C1 segment of cervical spinal cord (tissue), 14 donors: ENCODE results near the gene ARHGAP19.
"Not testable (repeated sequence)": the region's sequence is repeated elsewhere in the genome, so short reads cannot be mapped to it uniquely, and the experiment has no call there.

Experiments used
- DNase-seq, 14 donors: peaks; one replicate each; lab custom pipeline; 2025; lab: John Stamatoyannopoulos, UW

The ARHGAP19 gene

GRCh38 chr10:97280783-97281182, 11.7 kb downstream of the ARHGAP19 start:
- no peak for DNase-seq

DNA sequence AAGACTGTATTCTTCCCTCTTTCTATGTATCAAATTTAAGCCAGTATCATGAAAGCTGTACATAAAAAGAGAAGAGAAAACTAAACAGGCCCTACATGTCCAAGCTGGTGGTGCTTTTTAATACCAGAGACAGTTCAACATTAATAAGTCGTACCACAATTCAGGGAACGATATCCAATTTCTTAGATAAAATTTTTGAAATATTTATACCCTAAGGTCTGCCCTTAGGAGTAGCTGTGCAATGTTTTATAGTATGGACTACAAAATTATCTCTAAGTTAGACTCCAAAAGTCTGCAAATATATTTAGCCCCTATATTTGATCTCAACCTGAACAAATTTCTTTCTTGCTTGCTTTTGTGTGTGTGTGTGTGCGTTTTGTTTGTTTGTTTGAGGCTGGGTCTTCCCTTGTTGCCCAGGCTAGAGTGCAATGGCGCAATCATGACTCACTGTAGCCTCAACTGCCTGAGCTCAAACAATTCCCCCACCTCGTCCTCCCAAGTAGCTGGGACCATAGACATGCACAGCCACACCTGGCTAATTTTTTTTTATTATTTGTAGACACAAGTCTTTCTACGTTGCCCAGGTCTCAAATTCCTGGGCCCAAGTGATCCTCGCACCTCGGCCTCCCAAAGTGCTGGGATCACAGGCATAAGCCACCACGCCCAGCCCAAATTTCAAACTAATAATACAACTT, 13.2 kb downstream of the ARHGAP19 start:
- DNase-seq: no peak

DNA sequence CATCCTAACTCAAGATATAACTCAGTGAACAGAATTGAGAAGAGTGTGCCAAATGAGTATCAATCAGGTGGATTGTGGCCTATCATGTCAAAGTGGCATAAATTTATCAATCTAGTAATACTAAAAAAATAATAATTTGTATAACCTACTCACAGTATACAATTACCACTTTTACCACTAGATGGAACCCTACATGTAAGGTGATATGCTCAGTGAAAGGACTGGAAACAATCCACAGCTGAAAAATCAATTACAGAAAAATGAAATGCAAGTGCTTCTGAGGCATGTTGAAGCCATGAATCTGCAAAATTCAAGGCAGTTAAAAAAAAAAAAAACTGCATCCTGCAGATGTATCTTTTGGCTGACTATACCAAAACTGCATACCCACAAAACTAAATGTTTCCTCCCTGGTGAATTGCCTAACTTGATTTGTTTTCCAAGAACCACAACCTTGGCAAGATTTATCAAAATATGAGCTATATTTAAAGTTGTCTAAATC, 13.9 kb downstream of the ARHGAP19 start:
- peak in 1 of 14 donors; percentile 40 for DNase-seq

DNA sequence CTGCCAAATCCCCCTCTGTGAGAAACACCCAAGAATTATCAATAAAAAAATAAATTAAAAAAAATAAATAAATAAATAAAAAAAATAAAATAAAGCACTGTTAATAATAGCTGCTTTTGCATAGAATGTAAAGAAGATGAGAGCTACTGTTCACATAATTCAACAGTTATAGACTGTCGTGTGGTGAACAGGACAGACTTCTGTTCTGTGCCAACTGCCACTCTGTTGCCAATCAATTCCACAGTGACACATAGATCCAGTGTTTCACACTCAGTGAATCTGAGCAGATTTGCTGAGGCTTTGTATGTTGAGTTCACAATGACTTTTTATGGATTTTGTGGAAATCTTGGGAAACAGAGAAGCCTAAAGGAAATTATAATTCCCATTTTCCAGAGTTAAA, 14.9 kb downstream of the ARHGAP19 start:
- DNase-seq: no peak

DNA sequence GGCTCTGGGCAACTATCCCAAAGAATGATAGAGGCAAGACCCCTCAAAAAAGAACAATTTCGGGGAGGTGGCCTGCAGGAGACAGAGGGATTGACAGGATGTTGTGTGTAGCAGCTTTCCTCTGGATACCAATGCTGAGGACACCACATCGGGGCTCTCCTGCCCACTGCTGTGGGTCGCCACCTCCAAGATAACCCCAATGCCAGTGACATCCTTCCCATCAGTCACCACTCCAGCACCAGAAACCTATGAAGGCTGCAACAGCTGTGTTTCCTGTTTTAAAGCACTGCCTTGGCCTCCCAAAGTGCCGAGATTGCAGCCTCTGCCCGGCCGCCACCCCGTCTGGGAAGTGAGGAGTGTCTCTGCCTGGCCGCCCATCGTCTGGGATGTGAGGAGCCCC, 17.6 kb downstream of the ARHGAP19 start:
- DNase-seq: no peak

DNA sequence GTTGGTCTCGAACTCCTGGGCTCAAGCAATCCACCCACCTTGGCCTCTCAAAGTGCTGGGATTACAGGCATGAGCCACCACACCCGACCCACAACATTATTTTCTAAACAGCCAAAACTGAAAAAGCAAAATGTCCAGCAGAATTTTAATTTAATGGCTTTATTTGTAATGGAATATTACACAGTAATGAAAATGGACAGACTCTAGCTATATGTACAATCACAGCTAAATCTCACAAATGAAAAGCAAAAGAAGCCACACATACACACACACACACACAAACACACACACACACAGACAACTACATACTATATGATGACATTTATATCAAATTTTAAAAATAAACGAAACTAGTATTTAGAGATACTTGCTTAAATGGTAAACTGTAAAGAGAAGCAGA, 18.7 kb downstream of the ARHGAP19 start:
- DNase-seq: no peak

DNA sequence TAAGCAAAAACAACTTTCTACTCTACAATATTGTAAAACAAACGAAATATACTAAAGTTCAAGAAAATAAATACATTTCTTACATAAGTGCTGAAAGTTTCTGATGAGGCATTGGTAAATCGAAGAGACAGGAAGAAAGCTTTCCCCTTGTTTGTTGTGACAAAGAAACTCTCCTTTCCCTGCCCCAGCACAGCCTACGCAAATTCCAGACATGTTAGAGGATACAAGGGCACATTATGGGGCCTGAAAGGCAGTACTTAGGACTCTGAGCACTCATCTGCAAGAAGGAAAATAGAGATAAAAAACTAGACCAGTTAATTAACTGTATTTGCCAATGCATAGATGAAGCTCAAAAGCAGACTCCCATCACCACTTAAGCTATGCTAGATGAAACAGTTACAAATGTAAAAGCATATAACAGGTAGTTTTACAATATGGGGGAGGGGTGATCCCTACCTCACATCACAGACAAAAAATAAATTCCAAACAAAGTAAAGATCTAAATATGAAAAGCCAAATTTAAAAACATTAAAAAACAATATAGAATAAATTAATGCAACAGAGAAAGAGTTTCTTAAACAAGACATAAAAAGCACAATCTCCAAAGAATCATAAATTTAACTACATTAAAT, 21.8 kb downstream of the ARHGAP19 start:
- no peak for DNase-seq

GRCh38 chr10:97267671-97268070, 24.8 kb downstream of the ARHGAP19 start:
- DNase-seq: no peak

DNA sequence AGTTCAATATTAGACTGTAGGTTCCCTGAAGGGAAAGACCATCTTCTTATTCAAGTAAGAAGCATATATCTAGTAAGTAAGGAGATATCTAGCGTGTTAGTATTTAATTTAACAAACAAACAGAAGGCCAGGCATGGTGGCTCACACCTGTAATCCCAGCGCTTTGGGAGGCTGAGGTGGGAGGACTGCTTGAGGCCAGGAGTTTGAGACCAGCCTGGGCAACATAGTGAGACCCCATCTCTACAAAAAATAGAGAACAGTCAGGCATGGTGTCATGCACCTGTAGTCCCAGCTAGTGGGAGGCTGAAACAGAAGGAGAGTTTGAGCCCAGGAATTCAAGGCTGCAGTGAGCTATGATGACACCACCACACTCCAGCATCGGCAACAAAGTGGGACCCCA, 27.3 kb downstream of the ARHGAP19 start:
- not testable (repeated sequence) for DNase-seq

GRCh38 chr10:97263971-97264370, 28.5 kb downstream of the ARHGAP19 start:
- no peak for DNase-seq

DNA sequence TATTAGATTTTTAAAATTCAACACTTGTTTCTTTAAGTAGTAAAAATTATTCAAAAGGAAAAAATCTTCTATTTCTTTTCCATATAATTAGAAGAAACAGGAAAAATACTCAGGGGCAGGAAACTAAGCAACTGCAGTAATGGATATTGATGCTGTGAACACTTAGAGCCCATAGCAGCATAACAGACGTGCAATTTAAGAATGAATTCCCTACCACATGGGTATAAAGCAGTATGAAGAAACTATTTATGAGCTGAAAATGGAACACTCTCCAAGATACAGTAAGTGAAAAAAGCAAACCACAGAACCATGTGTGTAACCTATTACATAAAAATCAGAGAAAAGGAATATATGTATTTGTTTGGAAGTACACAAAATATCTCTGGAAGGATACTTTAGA, 30.8 kb downstream of the ARHGAP19 start:
- no peak for DNase-seq

GRCh38 chr10:97261183-97261582, 31.3 kb downstream of the ARHGAP19 start:
- no peak for DNase-seq

- no peak for DNase-seq
These were observed 33.3 kb downstream of the ARHGAP19 start for GRCh38 chr10:97259119-97259518.

GRCh38 chr10:97256356-97256755, 36.1 kb downstream of the ARHGAP19 start:
- no peak for DNase-seq

- DNase-seq: no peak
These were observed 36.7 kb downstream of the ARHGAP19 start for GRCh38 chr10:97255512-97256293.

DNA sequence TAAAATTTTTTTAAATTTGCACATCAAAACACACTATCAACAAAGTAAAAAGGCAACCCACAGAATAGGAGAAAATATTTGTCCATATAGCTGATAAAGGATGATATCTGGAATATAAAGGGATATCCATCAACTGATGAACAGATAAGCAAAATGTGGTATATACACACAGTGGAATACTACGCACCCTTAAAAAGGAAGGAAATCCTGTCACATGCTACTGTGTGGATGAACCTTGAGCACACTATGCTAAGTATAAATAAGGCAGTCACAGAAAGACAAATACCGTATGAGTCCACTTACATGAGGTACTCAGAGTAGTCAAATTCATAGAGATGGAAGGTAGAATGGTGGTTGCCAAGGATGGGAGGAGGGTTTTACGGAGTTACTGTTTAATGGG, 37.7 kb downstream of the ARHGAP19 start:
- no peak for DNase-seq

DNA sequence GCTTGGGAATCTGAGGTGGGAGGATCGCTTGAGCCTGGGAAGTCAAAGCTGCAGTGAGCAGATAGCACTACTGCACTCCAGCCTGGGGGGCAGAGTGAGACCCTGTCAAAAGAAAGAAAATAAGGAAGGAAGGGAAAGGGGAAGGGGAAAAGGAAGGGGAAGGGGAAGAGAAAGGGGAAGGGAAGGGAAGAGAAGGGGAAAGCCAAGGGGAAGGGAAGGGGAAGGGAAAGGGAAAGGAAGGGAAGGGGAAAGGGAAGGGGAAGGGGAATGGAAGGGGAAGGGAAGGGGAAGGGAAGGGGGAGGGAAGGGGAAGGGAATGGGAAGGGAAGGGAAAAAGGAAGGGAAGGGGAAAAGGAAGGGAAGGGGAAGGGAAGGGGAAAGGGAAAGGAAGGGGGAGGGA, 41.5 kb downstream of the ARHGAP19 start:
- DNase-seq: no peak

GRCh38 chr10:97243836-97244235, 48.6 kb downstream of the ARHGAP19 start:
- DNase-seq: no peak

GRCh38 chr10:97238855-97239254, 53.6 kb downstream of the ARHGAP19 start:
- DNase-seq: no peak

DNA sequence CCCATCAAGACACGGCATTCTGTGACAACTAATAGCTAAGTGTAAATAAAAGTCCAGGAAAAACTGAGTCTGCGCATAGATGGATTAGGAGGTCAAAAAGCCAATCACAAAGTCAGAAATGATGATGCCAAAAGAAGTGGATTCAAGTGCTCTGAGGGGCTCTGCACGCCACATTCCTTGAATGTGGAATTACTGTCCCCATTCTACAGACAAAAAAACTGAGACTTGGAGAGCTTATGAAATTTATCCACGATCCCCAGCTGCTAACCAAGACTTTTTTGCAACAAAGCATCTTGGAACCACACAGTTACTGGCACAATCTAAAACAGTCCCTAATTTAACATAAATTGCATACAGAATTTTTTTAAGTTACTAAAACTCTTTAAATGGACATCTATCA, 57.1 kb downstream of the ARHGAP19 start:
- DNase-seq: no peak

DNA sequence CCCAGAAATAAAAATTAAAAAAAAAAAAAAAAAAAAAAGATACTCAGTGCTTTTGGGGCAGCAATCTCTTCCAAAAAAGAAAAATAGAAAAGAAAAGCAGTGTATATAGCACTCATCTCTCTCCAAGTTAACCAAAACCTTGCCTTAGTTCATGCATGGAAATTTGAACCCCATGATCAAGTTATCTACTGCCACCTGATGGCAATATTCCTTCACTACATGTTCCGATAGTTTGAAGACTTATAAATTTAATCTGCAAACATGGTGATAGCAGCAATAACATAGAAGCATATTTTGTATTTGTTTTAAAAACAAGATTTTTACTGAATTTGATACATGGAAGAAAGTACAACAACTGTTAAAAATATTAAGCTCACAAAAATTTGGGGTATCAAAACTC, 58.0 kb downstream of the ARHGAP19 start:
- no peak for DNase-seq

DNA sequence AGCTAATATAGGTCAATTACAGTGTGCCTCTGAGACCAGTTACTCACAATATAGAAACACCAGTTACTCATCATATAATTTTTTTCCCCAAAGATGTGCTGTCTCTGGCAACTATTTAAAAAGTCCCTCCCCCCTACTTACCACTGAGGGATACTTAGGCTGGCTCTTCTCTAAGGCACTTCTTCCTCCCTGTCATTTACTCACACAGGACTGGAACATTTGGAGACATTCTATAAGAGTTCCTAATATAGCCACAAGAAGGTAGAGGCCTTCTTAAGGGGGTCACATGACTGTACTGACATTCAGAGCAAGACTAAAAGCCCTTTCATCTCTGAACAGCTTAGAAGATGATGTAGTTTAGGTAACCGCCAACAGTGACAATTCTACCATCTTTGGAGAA, 62.3 kb downstream of the ARHGAP19 start:
- no peak for DNase-seq
